Neural cell (in vitro differentiated cells): ENCODE data around the gene ELP1.

ENCODE experiments used
- CTCF ChIP-seq: fragments of 450-650 bp; IDR thresholded peaks from 2 replicates; pipeline ENCODE4 v1.5.1; 2014; ENCODE audit warnings: antibody characterized with exemption, mild to moderate bottlenecking, moderate library complexity; ENCODE audit not compliant: poor library complexity, severe bottlenecking
- EP300 ChIP-seq: fragments of 450-650 bp; conservative IDR thresholded peaks from 2 replicates; pipeline ENCODE4 v1.6.1; 2014; ENCODE audit warnings: antibody characterized with exemption, mild to moderate bottlenecking, moderate library complexity; ENCODE audit not compliant: poor library complexity, severe bottlenecking
- EZH2 ChIP-seq: fragments of 200-600, 300-800 bp; shearing (Covaris generic), sonication (generic); IDR thresholded peaks from 2 replicates; pipeline ENCODE4 v1.6.1; 2014; ENCODE audit warnings: antibody characterized with exemption, low read length, borderline replicate concordance, mild to moderate bottlenecking; ENCODE audit not compliant: insufficient read depth, poor library complexity, severe bottlenecking
- MXI1 ChIP-seq: fragments of 450-650 bp; conservative IDR thresholded peaks from 2 replicates; pipeline ENCODE4 v1.6.1; 2014; ENCODE audit warnings: antibody characterized with exemption, mild to moderate bottlenecking; ENCODE audit not compliant: poor library complexity, severe bottlenecking
- RAD21 ChIP-seq: fragments of 450-650 bp; conservative IDR thresholded peaks from 2 replicates; pipeline ENCODE4 v1.6.1; 2014; ENCODE audit warnings: antibody characterized with exemption, mild to moderate bottlenecking, moderate library complexity
- REST ChIP-seq: IDR thresholded peaks from 2 replicates; pipeline ENCODE4 v1.6.1; 2012; ENCODE audit warnings: borderline replicate concordance
- SMC3 ChIP-seq: fragments of 450-650 bp; conservative IDR thresholded peaks from 2 replicates; pipeline ENCODE4 v1.6.1; 2014; ENCODE audit warnings: antibody characterized with exemption, mild to moderate bottlenecking, moderate library complexity; ENCODE audit not compliant: poor library complexity
- TAF1 ChIP-seq: IDR thresholded peaks from 2 replicates; pipeline ENCODE4 v1.6.1; 2012; ENCODE audit warnings: low read depth

- no peak for TF ChIP-seq CTCF
- no peak for TF ChIP-seq MXI1
- TF ChIP-seq SMC3, result no peak
- TF ChIP-seq REST, result no peak
- no peak for TF ChIP-seq TAF1
- TF ChIP-seq EZH2, result no peak
- TF ChIP-seq EP300, result no peak
- TF ChIP-seq RAD21, result no peak
These were observed 16.2 kb upstream of the ELP1 start for GRCh38 chr9:108950168-108950567.
